ENCODE data around the gene ZNF419.

The ZNF419 gene

DNA sequence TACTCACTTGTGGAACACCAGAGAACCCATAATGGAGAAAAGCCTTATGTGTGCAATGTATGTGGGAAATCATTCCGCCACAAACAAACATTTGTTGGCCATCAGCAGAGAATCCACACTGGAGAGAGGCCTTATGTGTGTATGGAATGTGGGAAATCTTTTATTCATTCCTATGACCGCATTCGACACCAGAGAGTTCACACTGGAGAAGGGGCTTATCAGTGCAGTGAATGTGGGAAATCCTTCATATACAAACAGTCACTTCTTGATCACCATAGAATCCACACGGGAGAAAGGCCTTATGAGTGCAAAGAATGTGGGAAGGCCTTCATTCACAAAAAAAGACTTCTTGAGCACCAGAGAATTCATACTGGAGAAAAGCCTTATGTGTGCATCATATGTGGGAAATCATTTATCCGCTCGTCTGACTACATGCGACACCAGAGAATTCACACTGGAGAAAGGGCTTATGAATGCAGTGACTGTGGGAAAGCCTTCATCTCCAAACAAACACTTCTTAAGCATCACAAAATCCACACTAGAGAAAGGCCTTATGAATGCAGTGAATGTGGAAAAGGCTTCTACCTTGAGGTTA lies 50.5 kb downstream of the ZNF419 start:
- DNase-seq (ENCODE audit: low spot score), result no peak

Measured in hepatic stellate cell (primary cell).